ACHN (cell line): ENCODE data around the gene ZFAND3.

Experiments used
- DNase-seq: peaks from one replicate; pipeline ENCODE4 v3.0.0-alpha.2; 2015
- in situ Hi-C: cut with HindIII; loops from 2 replicates; pipeline ENCODE4 v1.10.0; 2017; ENCODE audit warnings: low sequenced_read_pairs, low pct_ligation_motif_present, low pct_unique_long_range_greater_than_20kb

The ZFAND3 gene

DNA sequence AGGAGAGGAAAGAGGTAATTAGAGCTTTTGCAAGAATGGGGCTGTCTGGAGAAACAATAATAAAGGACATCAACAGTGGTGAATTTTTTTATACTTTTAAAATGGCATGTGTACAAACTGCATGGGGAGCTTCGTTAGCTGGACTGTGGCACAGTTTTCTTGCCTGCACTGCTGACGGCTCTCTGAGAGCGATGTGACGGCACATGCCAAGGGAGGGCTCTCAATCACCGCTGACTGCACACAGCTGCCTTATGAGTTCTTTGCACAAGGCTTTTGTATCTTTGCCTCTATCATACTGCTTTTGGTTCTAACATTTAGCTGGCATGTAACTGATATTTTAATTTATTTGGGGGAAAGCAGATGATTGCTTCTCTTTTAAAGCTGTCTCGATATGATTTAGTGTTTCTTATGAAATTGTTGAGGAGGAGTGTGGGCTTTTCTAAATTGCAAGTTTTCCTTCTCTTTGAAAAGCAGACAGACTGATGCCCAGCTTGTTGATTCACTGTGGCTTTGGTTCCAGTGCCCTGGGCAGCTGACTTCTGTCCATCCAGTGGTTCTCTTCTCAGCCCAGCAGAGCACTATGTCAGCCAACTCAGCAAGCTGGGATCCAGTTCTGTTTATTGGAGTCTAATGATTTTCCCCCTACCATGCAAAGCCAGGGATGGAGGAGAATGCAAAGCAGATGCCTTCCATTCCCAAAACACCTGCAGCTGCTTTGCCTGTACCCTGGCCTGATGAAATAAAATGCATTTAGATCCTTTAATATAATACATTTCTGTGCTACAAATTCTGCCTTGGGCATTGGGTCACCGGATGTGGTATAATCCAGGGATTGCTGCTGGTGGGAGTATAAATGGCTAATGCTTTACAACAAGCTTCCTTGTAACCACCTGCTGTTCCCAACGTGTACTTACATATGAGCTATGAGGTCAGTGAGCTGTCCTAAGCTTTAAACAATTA is 323.9 kb downstream of the ZFAND3 start:
- no peak for DNase-seq
- in situ Hi-C loops, result no loop called here

DNA sequence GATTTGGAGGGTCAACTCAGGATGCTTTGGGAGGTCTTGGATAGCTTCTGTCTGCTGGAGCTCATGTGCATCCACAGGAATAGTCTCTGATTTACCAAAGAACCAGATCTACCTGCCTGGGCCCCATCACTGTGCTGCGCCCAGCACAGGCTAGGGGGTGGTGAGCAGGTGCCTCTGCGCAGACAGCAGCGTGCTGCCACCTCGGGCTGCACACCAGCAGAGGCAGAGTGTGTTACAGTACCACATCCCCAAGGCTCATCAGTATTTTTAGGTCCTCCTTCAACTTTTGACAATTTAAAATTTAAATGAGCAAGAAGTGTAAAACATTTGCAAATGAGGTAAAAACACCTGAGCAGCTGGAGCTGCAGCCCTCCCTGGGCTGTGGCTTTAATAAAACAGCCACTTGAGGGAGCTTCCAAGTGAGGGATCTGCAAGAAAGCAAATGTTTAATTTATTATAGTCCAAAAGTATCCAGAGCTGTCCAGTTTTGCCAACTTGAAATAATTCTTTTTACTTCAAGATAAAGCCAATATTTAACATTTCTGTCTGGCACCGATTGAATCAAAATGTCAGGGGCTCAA is 324.9 kb downstream of the ZFAND3 start:
- DNase-seq, result no peak
- in situ Hi-C loops, result no loop called here

DNA sequence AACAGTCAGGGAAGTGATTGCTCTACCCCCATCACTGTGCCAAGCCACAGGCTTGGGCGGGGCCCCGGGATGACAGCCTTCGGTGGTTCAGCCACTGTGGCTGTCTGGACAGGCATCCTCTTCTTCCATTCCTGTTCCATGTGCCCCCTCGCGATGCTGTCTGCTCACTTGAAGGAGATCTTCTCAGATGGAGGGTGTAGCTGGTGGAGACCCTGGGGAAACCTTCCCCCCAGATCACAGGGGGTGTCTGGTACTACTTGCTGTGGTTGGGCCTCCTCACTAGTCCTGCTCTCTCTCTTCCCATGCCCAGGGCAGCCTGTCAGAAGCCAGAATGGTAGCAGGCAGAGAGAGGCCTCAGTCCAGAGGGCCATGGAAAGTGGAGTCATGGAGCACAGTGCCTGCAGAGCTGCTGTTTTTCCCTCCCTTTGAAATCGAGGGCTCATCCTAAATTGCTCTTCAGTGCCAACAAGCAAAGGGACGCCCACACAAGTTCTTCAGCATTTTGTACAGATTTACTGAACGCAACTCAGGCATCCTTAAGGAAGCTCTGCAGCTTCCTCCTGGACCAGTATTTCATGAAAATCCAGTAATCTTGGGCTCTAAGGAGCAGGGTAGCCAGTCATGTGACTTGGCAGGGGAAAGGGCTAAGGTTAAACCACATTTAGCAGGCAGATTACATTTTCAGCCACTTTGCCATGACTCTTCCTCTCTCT is 326.6 kb downstream of the ZFAND3 start:
- no peak for DNase-seq
- in situ Hi-C loops, result no loop called here

DNA sequence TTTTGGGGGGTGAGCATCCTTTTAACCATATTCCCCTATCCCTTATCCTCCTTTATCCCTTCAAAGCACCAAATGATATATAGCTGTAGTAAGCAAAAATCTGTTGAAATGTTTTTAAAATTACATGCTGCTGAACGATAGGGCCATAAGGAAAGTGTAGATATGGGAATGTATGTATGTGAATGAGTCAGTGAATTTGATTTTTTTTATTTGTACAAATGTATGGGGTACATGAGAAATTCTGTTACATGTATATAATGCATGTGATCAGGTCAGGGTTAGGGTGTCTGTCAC is 327.2 kb downstream of the ZFAND3 start:
- no peak for DNase-seq
- in situ Hi-C loops, result no loop called here

DNA sequence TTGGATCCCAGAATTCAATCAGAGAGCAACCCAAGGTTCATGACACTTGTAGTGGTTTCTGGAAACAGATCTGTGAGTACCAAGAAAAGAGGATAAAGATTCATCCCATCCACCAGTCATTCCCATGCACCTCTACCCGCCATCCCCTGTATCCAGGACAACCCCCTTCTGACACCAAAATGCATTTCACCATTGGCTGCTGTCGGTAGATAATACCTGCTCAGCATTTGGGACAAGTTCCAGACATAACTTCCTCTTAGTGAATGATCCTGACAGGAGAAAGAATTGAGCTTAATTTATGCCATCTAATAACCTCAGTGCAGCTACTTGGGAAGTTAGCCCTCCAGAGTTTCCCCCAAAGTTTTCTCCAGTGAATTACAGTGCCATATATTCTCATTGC is 329.1 kb downstream of the ZFAND3 start:
- no peak for DNase-seq
- in situ Hi-C loops, result no loop called here

DNA sequence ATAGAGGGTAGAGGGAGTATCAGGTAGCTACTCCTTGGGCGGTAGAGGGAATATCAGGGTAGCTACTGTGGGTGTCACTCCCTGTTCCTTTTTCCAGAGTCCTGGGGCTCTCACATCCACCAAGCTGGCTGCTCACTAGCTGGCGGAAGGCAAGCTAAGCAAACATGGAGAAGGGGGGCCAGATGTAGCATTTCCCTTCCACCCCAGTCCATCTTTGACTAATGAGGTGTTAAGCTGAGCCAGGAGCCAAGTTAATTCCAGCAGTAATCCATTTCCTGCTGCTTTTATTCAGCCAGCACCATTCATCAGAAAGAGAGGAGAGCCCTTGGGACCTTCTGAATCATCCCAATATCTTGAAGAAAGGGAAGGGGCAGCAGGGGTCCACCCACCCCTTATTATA is 330.0 kb downstream of the ZFAND3 start:
- in situ Hi-C loops, result no loop called here
- no peak for DNase-seq

DNA sequence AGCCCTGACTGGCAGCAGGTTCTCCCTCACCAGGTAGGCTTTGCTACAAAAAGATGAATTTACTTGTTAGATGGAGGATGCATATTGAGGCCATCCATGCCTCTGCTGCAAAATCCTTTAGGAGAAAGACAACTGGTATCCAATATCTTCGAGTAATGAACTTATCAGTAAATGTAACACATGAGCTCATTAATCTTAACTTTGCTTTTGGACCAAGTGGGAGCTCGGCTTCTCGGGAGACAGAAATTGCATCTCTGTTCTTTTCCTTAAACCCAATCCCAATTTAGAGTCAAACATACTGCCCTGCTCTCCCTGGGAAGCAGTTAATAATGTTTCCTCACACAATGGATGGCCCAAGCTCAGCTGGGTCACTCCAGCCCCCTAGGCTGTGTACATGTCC is 330.5 kb downstream of the ZFAND3 start:
- DNase-seq, result no peak
- in situ Hi-C loops, result no loop called here

DNA sequence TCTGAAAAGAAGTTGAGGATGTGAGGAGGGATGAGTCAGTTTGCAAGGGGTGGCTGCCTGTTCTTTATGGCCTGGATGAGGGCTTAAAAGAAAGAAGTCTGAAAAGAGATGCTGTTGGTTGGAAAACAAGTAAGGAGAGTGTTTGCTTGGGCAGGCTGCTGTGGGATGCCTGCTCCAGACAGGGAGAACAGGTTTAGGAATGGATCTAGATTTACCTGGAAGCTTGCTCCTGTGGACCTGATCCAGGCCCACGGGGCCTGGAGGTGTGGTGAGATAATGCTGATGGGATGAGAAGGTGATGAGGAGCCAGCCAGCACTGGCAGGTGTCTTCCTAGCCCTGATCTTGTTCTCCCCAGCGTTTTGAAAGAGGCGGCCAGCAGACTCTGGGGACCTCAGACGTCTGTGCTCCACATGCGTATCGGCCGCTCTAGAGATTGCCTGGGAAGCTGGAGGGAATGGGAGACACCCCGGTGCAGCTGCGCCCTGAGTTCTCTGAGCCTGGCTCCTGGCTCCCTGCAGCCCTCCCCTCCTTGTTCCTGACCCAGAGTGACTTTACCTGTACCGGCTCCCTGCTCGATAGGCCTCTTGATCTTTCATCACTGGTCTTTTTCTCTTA is 331.3 kb downstream of the ZFAND3 start:
- DNase-seq, result no peak
- in situ Hi-C loops, result no loop called here

DNA sequence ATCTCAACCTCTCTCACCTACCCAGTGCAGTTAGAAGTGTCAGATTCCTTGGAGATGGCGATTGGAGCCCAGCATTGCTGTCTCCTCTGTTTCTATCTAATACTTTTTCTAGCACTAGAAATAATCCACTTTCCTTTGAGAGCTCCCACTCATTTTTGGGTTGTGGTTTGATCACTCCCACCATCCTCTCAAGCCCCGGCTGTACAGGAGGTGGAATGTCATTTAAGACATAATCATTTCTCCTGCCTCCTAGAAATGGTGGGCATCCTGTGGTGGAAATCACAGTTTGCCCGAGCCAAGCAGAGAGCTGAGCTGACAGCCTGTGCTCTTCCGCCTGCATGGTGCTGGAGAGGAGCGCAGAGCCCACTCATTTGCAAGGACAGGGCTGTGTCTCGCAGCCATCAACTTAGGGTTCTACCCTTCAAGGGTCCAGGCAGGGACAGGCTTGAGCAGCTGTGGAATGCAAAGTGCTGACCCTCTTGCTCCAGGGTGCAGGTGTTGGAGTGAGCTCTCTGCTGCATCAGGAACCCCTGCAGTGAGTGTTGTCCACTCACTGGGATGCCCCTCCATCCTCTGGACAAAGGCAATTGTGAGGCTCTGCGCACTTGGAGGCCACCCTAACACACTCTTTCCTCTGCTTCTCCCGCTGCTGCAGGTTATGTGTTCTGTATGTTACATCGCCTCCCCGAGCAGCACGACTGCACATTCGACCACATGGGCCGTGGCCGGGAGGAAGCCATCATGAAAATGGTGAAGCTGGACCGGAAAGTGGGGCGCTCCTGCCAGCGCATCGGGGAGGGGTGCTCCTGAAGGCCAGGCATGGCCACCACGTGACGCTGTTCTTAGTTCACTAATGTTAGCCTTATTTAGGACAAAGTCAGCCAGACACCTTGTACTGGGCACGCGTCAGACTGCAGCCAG is 332.3 kb downstream of the ZFAND3 start:
- no peak for DNase-seq
- in situ Hi-C loops, result no loop called here

DNA sequence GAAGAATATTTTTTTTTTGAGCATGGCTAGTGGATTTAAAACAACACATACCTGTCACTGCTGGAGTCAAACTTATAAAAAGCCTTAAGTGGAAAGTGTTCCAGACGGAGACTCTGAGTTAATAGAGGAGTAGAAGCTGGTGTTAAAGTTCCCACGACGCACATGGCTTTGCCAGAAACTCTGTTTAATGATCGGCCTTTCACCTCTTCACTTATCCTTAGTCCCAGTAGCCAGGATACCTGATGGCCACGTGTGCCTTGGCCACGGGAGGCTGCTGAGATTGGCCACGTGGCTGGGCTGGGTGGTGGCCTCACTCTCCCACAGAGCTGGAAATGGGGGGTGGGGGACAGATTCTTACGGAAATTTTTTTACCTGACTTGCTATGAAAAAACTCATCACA is 333.1 kb downstream of the ZFAND3 start:
- DNase-seq, result no peak
- in situ Hi-C loops, result no loop called here

DNA sequence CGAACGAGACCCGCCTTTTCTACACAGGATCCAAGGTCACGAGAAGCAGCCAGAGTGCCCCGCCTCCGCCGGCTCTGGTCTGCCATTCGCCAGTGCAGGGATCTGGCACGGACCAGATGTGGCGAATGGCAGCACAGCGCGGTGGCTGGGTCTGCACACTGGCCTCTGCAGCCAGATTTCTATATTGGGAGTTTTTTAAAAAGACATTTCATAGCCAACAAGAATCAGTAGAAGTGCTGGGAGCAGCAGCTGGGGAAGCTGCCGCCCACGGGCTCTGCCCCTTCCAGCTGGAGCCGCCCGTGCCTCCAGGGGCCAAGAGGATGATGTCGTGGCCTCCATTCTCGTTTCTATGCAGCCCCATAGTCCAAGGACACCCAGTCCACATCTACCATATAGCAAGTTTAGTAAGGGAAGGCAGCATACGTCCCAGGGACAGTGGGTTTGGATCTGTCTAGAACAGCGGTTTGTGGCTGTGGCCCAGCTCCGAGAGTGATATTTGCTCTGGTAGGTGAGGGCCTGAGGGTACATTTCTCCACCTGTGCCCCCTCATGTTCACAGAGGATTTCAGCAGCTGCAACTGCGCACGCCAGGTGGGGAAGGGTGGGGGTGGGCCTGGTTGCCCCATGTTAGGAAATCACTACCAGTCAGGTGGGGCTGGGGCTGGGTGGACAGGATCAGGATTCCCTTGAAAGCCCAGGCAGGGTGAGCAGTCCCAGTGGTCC is 333.7 kb downstream of the ZFAND3 start:
- no peak for DNase-seq
- in situ Hi-C loops, result no loop called here

DNA sequence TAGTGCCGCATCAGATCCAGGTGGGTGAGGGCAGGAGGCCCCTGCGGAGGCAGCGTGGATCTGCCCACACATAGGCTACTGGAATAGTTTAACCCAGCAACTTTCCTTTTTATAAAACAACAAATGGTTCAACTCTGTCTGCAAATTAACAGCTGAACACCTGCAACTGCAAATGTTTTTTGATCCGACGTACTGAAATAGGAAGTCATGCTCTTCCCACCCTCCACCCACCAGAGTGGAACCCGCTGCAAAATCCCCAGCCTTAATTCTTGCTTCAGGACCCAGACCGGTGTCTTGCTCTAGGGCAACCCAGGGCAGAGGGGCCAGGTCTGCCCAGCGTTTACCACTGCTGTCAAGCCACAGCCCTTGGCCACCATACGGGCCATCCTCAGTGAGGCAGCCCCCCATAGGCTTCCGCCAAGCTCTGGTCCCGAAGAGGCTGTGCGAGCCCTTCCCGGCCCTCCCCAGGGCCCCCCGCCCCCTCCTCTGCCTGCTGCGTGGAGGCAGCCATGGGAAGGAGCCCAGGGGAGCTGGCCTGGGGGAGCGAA is 334.3 kb downstream of the ZFAND3 start:
- in situ Hi-C loops, result no loop called here
- no peak for DNase-seq

DNA sequence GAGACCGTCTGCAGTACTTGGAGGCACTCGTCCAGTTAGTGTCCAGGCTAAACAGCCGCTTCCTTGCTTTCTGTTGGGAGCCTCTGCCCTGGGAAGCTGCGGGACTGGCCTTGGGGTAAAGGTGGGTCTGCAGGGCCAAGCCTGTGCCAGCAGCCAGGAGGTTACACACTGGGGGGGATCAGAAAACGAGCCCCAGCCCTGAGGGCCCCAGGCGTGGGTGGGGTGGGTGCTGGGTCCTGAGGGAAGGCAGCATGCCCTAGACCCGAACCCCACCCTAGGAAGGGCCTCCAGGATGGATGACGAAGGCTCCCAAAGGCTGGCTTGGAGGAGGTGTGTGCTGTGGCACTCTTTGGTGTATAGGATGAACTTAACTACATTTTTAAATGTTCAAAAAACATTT is 335.2 kb downstream of the ZFAND3 start:
- in situ Hi-C loops, result no loop called here
- DNase-seq, result no peak

DNA sequence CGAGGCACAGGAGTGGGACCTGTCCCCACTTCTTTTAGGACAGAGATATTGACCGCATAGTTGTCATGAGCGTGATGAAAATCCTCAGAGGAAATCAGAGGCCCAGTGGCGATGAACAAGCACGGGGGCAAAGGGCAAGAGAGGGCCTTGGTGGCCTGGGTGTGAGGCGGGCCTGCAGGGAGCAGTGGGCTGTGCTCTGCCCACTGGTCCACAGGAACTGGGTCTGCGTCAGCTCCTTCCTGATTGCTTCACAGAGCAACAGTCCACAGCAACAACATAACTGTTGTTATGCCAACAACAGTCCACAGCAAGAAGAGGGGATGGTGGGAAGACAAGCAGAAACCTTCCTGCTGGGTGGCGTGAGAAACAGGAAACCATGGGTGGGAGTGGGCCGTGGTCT is 335.6 kb downstream of the ZFAND3 start:
- in situ Hi-C loops, result no loop called here
- DNase-seq, result no peak

DNA sequence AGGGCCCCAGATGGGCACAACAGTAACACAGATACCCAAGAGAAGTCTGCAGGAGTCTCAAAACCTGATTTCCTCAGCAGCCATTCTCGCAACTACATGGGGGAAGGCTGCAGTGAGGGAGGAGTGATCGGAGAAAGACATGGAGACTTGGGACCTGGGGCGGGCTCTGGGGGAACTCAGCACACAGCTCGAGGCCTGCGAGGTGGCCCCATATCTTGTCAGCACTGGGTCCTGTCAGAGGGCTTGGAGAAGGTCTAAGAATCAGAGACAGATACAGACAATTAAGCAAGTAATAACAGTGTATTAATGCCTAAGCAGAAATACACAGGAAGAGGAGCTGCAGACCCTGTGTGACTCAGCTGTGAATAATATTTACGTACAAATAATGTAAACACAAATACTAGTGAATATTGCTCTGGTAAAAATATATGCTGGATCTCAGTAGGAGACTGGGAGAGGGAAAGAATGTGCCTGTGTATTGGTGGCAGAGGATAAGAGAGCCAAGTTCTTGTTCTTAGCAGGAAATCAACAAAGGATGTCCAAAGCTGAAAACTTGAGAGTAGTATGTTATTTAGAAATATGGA is 336.2 kb downstream of the ZFAND3 start:
- DNase-seq, result no peak
- in situ Hi-C loops, result no loop called here

DNA sequence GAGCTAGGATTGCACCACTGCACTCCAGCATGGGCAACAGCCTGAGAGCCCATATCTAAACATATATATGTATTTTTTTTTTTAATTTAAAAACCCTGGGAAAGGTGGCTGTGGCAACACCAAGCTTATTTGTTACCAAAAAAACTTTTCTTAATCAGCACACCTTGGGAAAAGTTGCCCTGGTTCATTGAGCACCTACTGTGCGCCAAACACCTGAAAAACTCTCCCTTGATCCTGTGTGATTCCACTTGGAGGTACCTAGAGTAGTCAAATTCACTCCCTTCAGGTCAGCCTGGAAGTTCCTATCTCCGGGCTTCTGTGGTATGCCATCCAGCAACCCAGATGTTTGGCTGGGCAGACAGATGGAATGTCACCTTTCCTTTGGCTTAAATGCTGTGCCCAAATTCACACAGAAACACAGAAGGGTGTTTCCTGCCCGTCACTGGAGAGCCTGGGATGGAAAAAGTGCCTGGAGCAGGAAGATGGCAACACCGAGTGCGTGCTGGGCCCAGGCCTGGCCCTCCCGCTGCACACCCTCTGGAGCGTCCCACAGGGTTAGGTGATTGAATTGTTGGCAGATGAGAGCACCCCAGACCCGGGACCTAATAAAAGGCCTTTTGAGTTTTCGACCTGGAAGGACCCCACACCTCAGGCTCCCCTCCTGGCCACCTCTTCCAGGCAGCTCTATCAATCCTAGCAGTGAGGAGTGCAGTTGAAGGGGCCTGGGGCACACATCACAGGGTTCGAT is 337.5 kb downstream of the ZFAND3 start:
- in situ Hi-C loops, result no loop called here
- DNase-seq, result no peak

DNA sequence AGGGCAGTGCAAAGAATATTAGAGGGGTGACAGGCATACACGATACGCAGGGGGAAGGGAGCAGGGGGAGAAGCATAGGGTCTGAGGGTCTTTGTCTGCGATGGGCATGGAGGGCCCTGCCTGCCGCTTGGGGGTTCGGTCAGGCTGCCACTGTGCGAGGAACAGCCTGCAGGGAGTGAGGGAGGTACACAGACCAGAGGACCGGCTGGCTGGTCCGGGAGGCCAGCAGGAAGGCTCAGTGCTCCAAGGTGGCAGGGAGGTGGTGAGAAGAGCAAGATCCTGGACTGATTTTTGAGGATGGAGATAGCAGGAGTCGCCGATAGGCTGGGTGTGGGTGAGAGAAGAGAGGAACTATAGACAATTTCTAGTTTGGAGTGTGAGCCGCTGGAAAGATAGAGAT is 338.4 kb downstream of the ZFAND3 start:
- DNase-seq, result no peak
- in situ Hi-C loops, result no loop called here
